ENCODE results near the gene BLCAP.
"Not testable (repeated sequence)": the region's sequence is repeated elsewhere in the genome, so short reads cannot be mapped to it uniquely, and the experiment has no call there.

The BLCAP gene

GRCh38 chr20:37477041-37477440, 50.6 kb downstream of the BLCAP start:
- no peak for DNase-seq

DNA sequence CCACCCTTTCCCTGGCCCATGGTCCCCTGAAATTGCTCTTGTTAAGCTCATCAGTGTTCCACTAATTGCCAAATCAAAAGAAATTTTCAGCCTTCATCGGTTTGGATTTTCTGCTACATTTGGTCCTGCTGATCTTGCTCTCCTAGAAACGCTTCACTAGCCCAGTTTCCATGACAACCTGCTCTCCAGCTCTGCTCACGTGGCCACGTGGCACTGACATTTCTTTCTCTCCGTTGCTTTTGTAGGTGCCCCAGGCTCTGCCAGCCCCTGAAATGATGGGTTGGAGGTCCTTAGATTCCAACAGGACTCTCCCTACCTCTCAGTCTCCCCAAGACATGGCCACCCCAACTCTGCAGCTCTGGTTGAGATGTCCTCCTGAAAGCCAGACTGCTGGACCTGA, 52.4 kb downstream of the BLCAP start:
- peak; percentile 6 for DNase-seq

GRCh38 chr20:37474386-37474785, 53.3 kb downstream of the BLCAP start:
- no peak for DNase-seq

DNA sequence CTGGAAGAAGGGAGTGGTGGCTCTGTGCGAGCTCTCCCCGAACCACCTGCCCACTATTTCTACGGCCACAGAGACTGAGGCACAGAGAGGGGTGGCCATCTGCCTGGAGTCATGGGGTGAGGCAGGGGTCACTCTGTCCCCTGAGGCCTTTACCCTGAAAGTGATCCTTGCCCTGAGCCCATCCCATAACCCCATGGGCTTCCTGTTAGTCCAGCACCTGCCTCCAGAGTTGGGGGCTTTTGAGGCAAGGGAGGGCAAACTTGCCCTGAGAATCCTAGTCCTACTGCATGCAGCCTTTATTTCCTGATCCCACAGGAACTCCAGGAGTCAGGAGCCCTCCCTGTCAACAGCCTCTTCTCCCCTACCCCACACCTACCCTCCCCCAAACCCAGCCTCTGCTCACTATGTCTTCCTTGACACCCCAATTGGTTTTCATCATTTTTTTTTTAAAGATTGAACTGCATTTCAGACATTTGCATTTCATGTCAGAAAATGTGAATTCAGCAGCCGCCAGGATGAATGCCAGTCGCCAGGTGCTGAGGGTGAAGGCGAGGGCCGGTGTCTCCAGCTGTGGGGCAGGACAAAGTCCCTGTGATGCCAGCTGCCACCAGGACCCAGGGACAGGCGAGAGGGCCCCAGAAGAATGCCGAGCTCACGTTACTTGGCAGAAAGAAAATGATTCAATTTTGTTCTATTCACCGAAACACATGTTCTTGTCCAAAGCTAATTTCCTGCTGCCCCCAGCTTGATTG, 54.3 kb downstream of the BLCAP start:
- no peak for DNase-seq

- not testable (repeated sequence) for DNase-seq
Observed at GRCh38 chr20:37472435-37472834, 55.2 kb downstream of the BLCAP start.

GRCh38 chr20:37471741-37472235, 55.9 kb downstream of the BLCAP start:
- no peak for DNase-seq

DNA sequence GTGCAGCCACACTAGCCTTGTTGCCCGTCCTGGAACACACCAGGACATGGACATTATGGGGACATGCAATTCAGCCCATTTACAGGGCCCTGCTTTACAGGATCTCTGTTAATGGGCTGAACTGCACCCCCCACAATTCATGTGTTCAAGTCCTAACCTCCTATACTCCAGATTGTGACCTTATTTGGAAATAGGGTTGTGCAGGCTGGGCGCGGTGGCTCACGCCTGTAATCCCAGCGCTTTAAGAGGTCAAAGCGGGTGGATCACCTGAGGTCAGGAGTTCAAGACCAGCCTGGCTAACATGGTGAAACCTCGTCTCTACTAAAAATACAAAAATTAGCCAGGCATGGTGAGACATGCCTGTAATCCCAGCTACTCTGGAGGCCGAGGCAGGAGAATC, 57.5 kb downstream of the BLCAP start:
- not testable (repeated sequence) for DNase-seq

GRCh38 chr20:37469531-37469930, 58.1 kb downstream of the BLCAP start:
- DNase-seq, result no peak

GRCh38 chr20:37468886-37469285, 58.8 kb downstream of the BLCAP start:
- DNase-seq, result no peak
